A549 (cell line): ENCODE results near the gene ZCCHC10.

Experiments
- CEBPB ChIP-seq, 2 experiments: fragments of >200 bp in 1 of 2; sonication (Bioruptor Twin) in 1 of 2; formaldehyde crosslinking in 1 of 2; IDR thresholded peaks; 2 replicates each; pipeline ENCODE4 v1.6.1; 2012 to 2016
- CTCF ChIP-seq: fragments of >200 bp; sonication (Bioruptor Twin); formaldehyde crosslinking; IDR thresholded peaks from 3 replicates; pipeline ENCODE4 v1.5.1; 2016
- ESRRA ChIP-seq: fragments of 150-350 bp; IDR thresholded peaks from 2 replicates; pipeline ENCODE4 v1.6.1; 2014; ENCODE audit warnings: mild to moderate bottlenecking, low read length, borderline replicate concordance
- FOSB ChIP-seq: fragments of 250-450 bp; sonication (Bioruptor Pico); IDR thresholded peaks from 2 replicates; pipeline ENCODE4 v1.5.0; 2020; ENCODE audit warnings: mild to moderate bottlenecking, moderate library complexity
- HOXA7 ChIP-seq: fragments of 250-450 bp; sonication (Bioruptor Pico); IDR thresholded peaks from 2 replicates; pipeline ENCODE4 v1.5.0; 2020; ENCODE audit warnings: mild to moderate bottlenecking, moderate library complexity
- KDM1A ChIP-seq: fragments of 200-600 bp; sonication (generic); IDR thresholded peaks from 2 replicates; pipeline ENCODE4 v1.6.1; 2016; ENCODE audit warnings: low read depth, mild to moderate bottlenecking
- MAX ChIP-seq: IDR thresholded peaks from 2 replicates; pipeline ENCODE4 v1.6.1; 2012
- POLR2A ChIP-seq: IDR thresholded peaks from 2 replicates; pipeline ENCODE4 v1.6.1; 2012; ENCODE audit warnings: mild to moderate bottlenecking, low read length
- RFX5 ChIP-seq: fragments of 450-650 bp; IDR thresholded peaks from 2 replicates; pipeline ENCODE4 v1.7.1; 2014; ENCODE audit warnings: antibody characterized with exemption, mild to moderate bottlenecking, moderate library complexity

- TF ChIP-seq CTCF (no peak), POLR2A (no peak), KDM1A (no peak), CEBPB (IDR thresholded peaks at IDR 0.05) (no peak), RFX5 (no peak), HOXA7 (CRISPR knock-in tag) (no peak), ESRRA (no peak), MAX (no peak), FOSB (CRISPR knock-in tag) (no peak)
These were observed 28.5 kb upstream of the ZCCHC10 start for GRCh38 chr5:133054697-133055471.
